HepG2 (cell line): Measurements from ENCODE around the gene KMT2A. TPM values are rescaled to one million over a fixed set of nuclear protein-coding genes. Genes with fewer than 3 reads are reported as not detected.

Experiments used
- ARNT2 ChIP-seq: sonication (generic); formaldehyde crosslinking; IDR thresholded peaks from 2 replicates; pipeline ENCODE4 v1.8.0; 2022; ENCODE audit warnings: mild to moderate bottlenecking, low read depth, missing genetic modification reagents, moderate library complexity
- ATF7-NPFF ChIP-seq: sonication (generic); formaldehyde crosslinking; IDR thresholded peaks from 2 replicates; pipeline ENCODE4 v1.8.1; 2023; ENCODE audit warnings: mild to moderate bottlenecking, low read depth, missing genetic modification reagents, moderate library complexity
- BORCS8-MEF2B ChIP-seq: sonication (generic); formaldehyde crosslinking; IDR thresholded peaks from 2 replicates; pipeline ENCODE4 v1.8.0; 2022; ENCODE audit warnings: mild to moderate bottlenecking, missing genetic modification reagents
- FOXP1 ChIP-seq, 2 experiments: fragments of 450-650 bp in 1 of 2; IDR thresholded peaks; 2 replicates each; pipeline ENCODE4 v1.6.1; 2017 to 2018; ENCODE audit warnings: antibody characterized with exemption in 1 of 2
- HBP1 ChIP-seq: IDR thresholded peaks from 2 replicates; pipeline ENCODE4 v1.6.1; 2016; ENCODE audit warnings: low read depth, control low read depth
- HDAC2 ChIP-seq: sonication (generic); formaldehyde crosslinking; IDR thresholded peaks from 2 replicates; pipeline ENCODE4 v1.4.0; 2020; ENCODE audit warnings: missing genetic modification reagents
- JUND ChIP-seq: sonication (generic); formaldehyde crosslinking; IDR thresholded peaks from 2 replicates; pipeline ENCODE4 v1.8.0; 2022; ENCODE audit warnings: mild to moderate bottlenecking, missing genetic modification reagents
- KDM1A ChIP-seq: IDR thresholded peaks from 2 replicates; pipeline ENCODE4 v1.6.1; 2016; ENCODE audit warnings: missing compliant biosample characterization
- KLF11 ChIP-seq: IDR thresholded peaks from 2 replicates; pipeline ENCODE4 v1.6.1; 2016; ENCODE audit warnings: missing compliant biosample characterization
- LCORL ChIP-seq, 2 experiments: fragments of 450-650 bp in 1 of 2; sonication (generic) in 1 of 2; formaldehyde crosslinking in 1 of 2; IDR thresholded peaks; 2 replicates each; pipeline versions ENCODE4 v1.5.0 to v1.6.1; 2017 to 2020; ENCODE audit warnings: antibody characterized with exemption in 1 of 2, missing genetic modification reagents in 1 of 2
- MBNL3 ChIP-seq: fragments of 250-450 bp; sonication (Bioruptor Pico); conservative IDR thresholded peaks from 2 replicates; pipeline ENCODE4 v1.8.0; 2022; ENCODE audit warnings: mild to moderate bottlenecking, inconsistent platforms
- PRMT3 ChIP-seq: sonication (generic); formaldehyde crosslinking; IDR thresholded peaks from 2 replicates; pipeline ENCODE4 v1.8.1; 2022; ENCODE audit warnings: low read depth, mild to moderate bottlenecking, moderate library complexity, missing genetic modification reagents, borderline replicate concordance
- RELA ChIP-seq: sonication (generic); formaldehyde crosslinking; IDR thresholded peaks from 2 replicates; pipeline ENCODE4 v1.4.0; 2020; ENCODE audit warnings: missing genetic modification reagents
- SALL1 ChIP-seq: sonication (generic); formaldehyde crosslinking; IDR thresholded peaks from 2 replicates; pipeline ENCODE4 v1.8.0; 2022; ENCODE audit warnings: mild to moderate bottlenecking, missing genetic modification reagents
- SMAD3 ChIP-seq: sonication (generic); formaldehyde crosslinking; IDR thresholded peaks from 2 replicates; pipeline ENCODE4 v1.4.0; 2020; ENCODE audit warnings: missing genetic modification reagents
- SRSF9 ChIP-seq: fragments of 200-400 bp; formaldehyde crosslinking; IDR thresholded peaks from 2 replicates; pipeline ENCODE4 v1.6.1; 2018; ENCODE audit warnings: borderline replicate concordance, mild to moderate bottlenecking, low read depth, low read length; ENCODE audit not compliant: insufficient read depth, poor library complexity, severe bottlenecking
- TARDBP ChIP-seq: sonication (generic); formaldehyde crosslinking; IDR thresholded peaks from 2 replicates; pipeline ENCODE4 v1.8.0; 2022; ENCODE audit warnings: mild to moderate bottlenecking, missing genetic modification reagents
- TOPORS ChIP-seq: sonication (generic); formaldehyde crosslinking; IDR thresholded peaks from 2 replicates; pipeline ENCODE4 v1.8.0; 2023; ENCODE audit warnings: mild to moderate bottlenecking, missing genetic modification reagents
- ZNF17 ChIP-seq: sonication (generic); formaldehyde crosslinking; IDR thresholded peaks from 2 replicates; pipeline ENCODE4 v1.5.0; 2020; ENCODE audit warnings: mild to moderate bottlenecking, missing genetic modification reagents
- ZNF20 ChIP-seq: sonication (generic); formaldehyde crosslinking; IDR thresholded peaks from 2 replicates; pipeline ENCODE4 v1.4.0; 2020; ENCODE audit warnings: mild to moderate bottlenecking, moderate library complexity, missing genetic modification reagents
- ZNF296 ChIP-seq: sonication (generic); formaldehyde crosslinking; conservative IDR thresholded peaks from 2 replicates; pipeline ENCODE4 v1.5.0; 2020; ENCODE audit warnings: mild to moderate bottlenecking, missing genetic modification reagents
- ZNF501 ChIP-seq: sonication (generic); formaldehyde crosslinking; IDR thresholded peaks from 2 replicates; pipeline ENCODE4 v1.5.1; 2020; ENCODE audit warnings: mild to moderate bottlenecking, moderate library complexity, missing genetic modification reagents
- ZNF598 ChIP-seq: sonication (generic); formaldehyde crosslinking; IDR thresholded peaks from 2 replicates; pipeline ENCODE4 v1.5.1; 2020; ENCODE audit warnings: mild to moderate bottlenecking, missing genetic modification reagents, borderline replicate concordance
- ZNF615 ChIP-seq: sonication (generic); formaldehyde crosslinking; IDR thresholded peaks from 2 replicates; pipeline ENCODE4 v1.5.0; 2020; ENCODE audit warnings: mild to moderate bottlenecking, missing genetic modification reagents, borderline replicate concordance
- ZNF629 ChIP-seq: sonication (generic); formaldehyde crosslinking; conservative IDR thresholded peaks from 2 replicates; pipeline ENCODE4 v1.5.0; 2020; ENCODE audit warnings: missing genetic modification reagents
- polyA plus RNA-seq, 8 experiments: library from polyadenylated mRNA; depleted of rRNA in 3 of 8; stranded (reverse) in 7 of 8; unstranded in 1 of 8; fragments of >200 nt; fragmentation: Illumina TruSeq in 4 of 8; extraction: Trizol in 4 of 8; gene quantifications; 2 replicates each; pipeline versions ENCODE4 v1.2.1 to v1.2.3, GENCODE V29; 2011 to 2016; ENCODE audit warnings: low read depth in 4 of 8, missing spikeins in 1 of 8, mixed read lengths in 1 of 8; ENCODE audit not compliant: insufficient read depth in 1 of 8
- total RNA-seq, 5 experiments: library from RNA; depleted of rRNA; stranded (reverse); fragments of >200 nt; fragmentation: Illumina TruSeq; extraction: Trizol; gene quantifications; 2 replicates each; pipeline ENCODE4 v1.2.3, GENCODE V29; 2016; ENCODE audit warnings: low read depth in 1 of 5
- TF ChIP-seq, protein P1 (sequence below): sonication (generic); formaldehyde crosslinking; IDR thresholded peaks from 2 replicates; pipeline ENCODE4 v1.4.0; 2020; ENCODE audit warnings: missing genetic modification reagents, borderline replicate concordance

The KMT2A gene
- total and polyA plus RNA-seq, 2 of the 13 experiments (the other 11 are each of a cell fraction or from before 2014, with no cell fraction given): 12.4 to 20.0 TPM

GRCh38 chr11:118530180-118530682 is 93.9 kb downstream of the KMT2A start (continued):
- TF ChIP-seq ZNF501 (CRISPR knock-in tag) (no peak), ZNF17 (0 out of 2 replicates have a peak, but pooled peaks have one; percentile 3), ARNT2 (CRISPR knock-in tag) (0 out of 2 replicates have a peak, but pooled peaks have one; percentile 1), SRSF9 (no peak), HDAC2 (no peak), KDM1A (CRISPR knock-in tag) (peak; percentile 20; the same call in 1 of the 2 replicates), LCORL (IDR thresholded peaks at IDR 0.05) (no peak), LCORL (CRISPR knock-in tag; IDR thresholded peaks at IDR 0.05) (no peak), SMAD3 (no peak), ZNF20 (CRISPR knock-in tag) (no peak), ZNF598 (CRISPR knock-in tag) (no peak), HBP1 (CRISPR knock-in tag) (no peak), ATF7-NPFF (CRISPR knock-in tag) (no peak), JUND (CRISPR knock-in tag) (no peak), TOPORS (CRISPR knock-in tag) (0 out of 2 replicates have a peak, but pooled peaks have one; percentile 15), FOXP1 (IDR thresholded peaks at IDR 0.05) (no peak), FOXP1 (CRISPR knock-in tag; IDR thresholded peaks at IDR 0.05) (no peak), PRMT3 (CRISPR knock-in tag) (0 out of 2 replicates have a peak, but pooled peaks have one; percentile 29), BORCS8-MEF2B (CRISPR knock-in tag) (0 out of 2 replicates have a peak, but pooled peaks have one; percentile 7), ZNF629 (CRISPR knock-in tag) (peak; percentile 92), MBNL3 (CRISPR knock-in tag) (no peak), SALL1 (CRISPR knock-in tag) (no peak), TARDBP (0 out of 2 replicates have a peak, but pooled peaks have one; percentile 34), ZNF296 (CRISPR knock-in tag) (no peak), RELA (CRISPR knock-in tag) (0 out of 2 replicates have a peak, but pooled peaks have one; percentile 45), KLF11 (0 out of 2 replicates have a peak, but pooled peaks have one; percentile 3), ZNF615 (CRISPR knock-in tag) (no peak)
- TF ChIP-seq, protein P1, sequence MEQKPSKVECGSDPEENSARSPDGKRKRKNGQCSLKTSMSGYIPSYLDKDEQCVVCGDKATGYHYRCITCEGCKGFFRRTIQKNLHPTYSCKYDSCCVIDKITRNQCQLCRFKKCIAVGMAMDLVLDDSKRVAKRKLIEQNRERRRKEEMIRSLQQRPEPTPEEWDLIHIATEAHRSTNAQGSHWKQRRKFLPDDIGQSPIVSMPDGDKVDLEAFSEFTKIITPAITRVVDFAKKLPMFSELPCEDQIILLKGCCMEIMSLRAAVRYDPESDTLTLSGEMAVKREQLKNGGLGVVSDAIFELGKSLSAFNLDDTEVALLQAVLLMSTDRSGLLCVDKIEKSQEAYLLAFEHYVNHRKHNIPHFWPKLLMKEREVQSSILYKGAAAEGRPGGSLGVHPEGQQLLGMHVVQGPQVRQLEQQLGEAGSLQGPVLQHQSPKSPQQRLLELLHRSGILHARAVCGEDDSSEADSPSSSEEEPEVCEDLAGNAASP: no peak
